GM11168 (cell line): Measurements from ENCODE around the gene MTMR10.

ENCODE experiments used
- in situ Hi-C: fragments of 300-500 bp; cut with MboI; formaldehyde crosslinking; loops from one replicate; pipeline ENCODE4 v1.12.0; 2022; ENCODE audit warnings: low sequenced_read_pairs; ENCODE audit not compliant: unreplicated experiment

MTMR10 gene

GRCh38 chr15:30922480-30923311, 68.7 kb downstream of the MTMR10 start:
- in situ Hi-C loops: no loop called here

GRCh38 chr15:30921781-30922479, 69.5 kb downstream of the MTMR10 start:
- in situ Hi-C loops: no loop called here

- in situ Hi-C loops: no loop called here
Observed at GRCh38 chr15:30921106-30921505, 70.3 kb downstream of the MTMR10 start.

- in situ Hi-C loops: no loop called here
Observed at GRCh38 chr15:30919877-30920550, 71.4 kb downstream of the MTMR10 start.

GRCh38 chr15:30918366-30918765, 73.1 kb downstream of the MTMR10 start:
- in situ Hi-C loops: no loop called here

GRCh38 chr15:30917675-30918074, 73.8 kb downstream of the MTMR10 start:
- in situ Hi-C loops: no loop called here

- in situ Hi-C loops: no loop called here
Observed at GRCh38 chr15:30917013-30917412, 74.4 kb downstream of the MTMR10 start.

GRCh38 chr15:30913761-30914160, 77.7 kb downstream of the MTMR10 start:
- in situ Hi-C loops: no loop called here

GRCh38 chr15:30906366-30906765, 85.1 kb downstream of the MTMR10 start:
- in situ Hi-C loops: no loop called here

- in situ Hi-C loops: no loop called here
Observed at GRCh38 chr15:30905821-30906220, 85.6 kb downstream of the MTMR10 start.

GRCh38 chr15:30904812-30905211, 86.6 kb downstream of the MTMR10 start:
- in situ Hi-C loops: no loop called here

- in situ Hi-C loops: no loop called here
Observed at GRCh38 chr15:30903497-30904187, 87.8 kb downstream of the MTMR10 start, which contains the start of gene FAN1. Gene FAN1 (plus strand): TSS chr15:30903915. CDS start chr15:30904664, 749 bp downstream.

- in situ Hi-C loops: no loop called here
Observed at GRCh38 chr15:30901889-30902288, 89.5 kb downstream of the MTMR10 start.

- in situ Hi-C loops: no loop called here
Observed at GRCh38 chr15:30896211-30896606, 95.2 kb downstream of the MTMR10 start.

- in situ Hi-C loops: no loop called here
Observed at GRCh38 chr15:30895461-30896210, 95.8 kb downstream of the MTMR10 start.

GRCh38 chr15:30889196-30889595, 102.2 kb downstream of the MTMR10 start:
- in situ Hi-C loops: no loop called here
